GM19239 (cell line): ENCODE results near the gene RAB3D.
"Not testable (repeated sequence)": the region's sequence is repeated elsewhere in the genome, so short reads cannot be mapped to it uniquely, and the experiment has no call there.

Source experiments
- DNase-seq: peaks from one replicate; pipeline ENCODE4 v3.0.0; 2011; ENCODE audit warnings: low spot score; ENCODE audit not compliant: insufficient read length
- FAIRE-seq: peaks from 2 replicates; lab custom pipeline; 2011; peaks lifted over from hg19 to GRCh38; lab: Jason Lieb, UNC

The RAB3D gene, protein sequence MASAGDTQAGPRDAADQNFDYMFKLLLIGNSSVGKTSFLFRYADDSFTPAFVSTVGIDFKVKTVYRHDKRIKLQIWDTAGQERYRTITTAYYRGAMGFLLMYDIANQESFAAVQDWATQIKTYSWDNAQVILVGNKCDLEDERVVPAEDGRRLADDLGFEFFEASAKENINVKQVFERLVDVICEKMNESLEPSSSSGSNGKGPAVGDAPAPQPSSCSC

DNA sequence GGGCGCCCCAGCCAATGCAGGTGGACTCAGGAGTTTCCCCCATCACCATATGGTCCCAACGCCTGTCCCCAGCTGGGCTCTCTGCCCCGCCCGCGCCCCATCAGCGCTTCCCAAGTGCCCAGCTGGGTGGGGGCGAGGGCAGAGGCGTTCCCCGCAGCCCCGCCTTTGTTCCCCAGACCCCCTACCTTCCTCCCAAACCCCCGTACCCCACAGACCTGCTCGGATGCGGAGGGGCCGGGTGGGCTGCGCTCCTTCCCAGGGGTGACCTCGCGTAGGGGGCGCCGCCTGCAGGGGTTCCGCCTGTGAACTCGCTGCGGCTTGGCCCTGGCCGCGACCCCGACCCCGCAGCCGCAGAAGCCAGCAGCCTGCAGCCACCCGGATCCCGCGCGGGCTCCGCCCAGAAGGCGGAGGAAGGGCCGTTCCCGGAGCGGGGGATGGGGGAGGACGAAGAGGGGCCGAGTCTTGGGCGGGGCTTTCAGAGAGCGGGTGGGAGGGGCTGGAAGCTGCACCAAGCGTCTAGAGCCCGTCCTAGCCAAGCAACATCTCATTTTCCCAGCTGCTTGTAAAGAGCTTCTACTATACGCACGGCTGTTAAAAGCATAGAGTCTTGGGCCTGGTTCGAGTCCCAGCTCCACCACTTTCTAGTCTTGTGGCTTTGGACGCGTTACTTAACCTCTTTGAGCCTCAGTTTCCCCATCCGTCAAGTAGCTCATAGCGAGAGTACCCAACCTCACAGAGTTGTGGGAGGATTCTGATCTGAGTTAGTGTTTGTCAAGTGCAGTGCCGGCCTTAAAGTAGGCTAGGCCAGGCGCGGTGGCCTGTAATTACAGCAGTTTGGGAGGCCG, at the start of gene RAB3D:
Gene RAB3D (minus strand): TSS at position 404 of the 845 bp plus-strand sequence. CDS start 2,258 bp downstream, outside the sequence.
- FAIRE-seq = peak; percentile 90
- DNase-seq = peak; percentile 92

- DNase-seq (no peak), FAIRE-seq (no peak)
Observed at GRCh38 chr19:11387162-11388034, 47.9 kb upstream of the RAB3D start.

- no peak for DNase-seq
- no peak for FAIRE-seq
Observed at GRCh38 chr19:11384778-11385129, 45.3 kb upstream of the RAB3D start.

DNA sequence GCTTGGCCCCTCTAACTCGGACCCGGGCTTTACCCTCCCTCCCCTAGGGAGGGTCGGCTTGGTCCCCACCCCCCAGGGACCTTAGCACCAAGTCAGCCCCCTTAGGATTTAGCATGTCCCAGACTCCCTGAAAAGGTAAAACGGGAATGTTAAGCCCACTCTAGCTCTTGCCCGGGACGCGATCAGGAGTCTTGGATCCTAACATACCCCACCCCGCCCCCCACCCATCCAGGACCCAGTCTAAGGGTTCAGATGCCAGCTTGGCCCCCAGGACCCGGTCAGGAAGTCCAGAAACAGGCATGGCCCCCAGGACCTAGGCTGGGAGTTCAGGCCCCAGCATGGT, 44.2 kb upstream of the RAB3D start:
- no peak for FAIRE-seq
- DNase-seq = no peak

- no peak for FAIRE-seq
Observed at GRCh38 chr19:11382898-11383705, 43.6 kb upstream of the RAB3D start.

DNA sequence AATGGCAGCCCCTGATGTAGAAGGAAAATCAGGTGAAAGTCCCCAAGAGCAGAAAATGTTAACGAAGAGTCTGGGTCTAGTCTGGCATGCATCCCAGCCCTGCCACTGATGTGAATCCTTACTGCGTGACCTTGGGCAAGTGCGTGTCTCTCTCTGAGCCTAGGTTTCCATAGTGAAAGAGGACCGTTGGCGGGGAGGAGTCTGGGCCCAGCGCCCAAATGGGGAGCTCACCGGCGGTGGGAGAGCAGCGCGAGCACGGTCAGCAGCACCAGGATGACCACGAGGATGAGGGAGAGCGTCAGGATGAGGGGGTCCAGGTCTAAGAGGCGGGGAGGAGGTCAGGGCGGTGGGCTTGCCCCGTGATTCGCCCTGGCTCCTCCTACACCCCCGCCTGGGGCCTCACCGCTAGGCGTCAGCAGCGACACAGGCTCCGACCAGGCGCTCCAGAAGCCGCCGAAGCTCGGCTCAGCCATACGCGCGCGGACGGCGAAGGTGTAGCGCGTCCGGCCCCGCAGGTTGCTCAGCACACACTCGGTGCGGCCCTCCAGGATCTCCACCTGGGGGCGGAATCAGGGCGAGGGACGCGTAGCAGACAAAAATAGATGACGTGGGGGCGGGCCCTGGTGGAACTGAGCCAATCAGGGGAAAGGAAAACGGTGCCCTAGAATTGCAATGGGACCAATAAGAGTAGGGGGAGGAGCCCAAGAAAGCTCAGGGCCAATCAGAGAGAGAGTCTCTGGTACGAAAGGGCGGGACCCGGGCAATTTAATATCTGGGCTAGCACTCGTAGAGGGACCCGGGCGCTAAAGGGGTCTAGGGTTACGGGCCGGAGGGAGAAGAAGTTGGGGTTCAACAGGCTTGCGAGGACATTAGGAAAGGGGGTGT, 41.4 kb upstream of the RAB3D start:
- peak; percentile 97 for DNase-seq

More at GRCh38 chr19:11382898-11383705, 43.6 kb upstream of the RAB3D start:
- DNase-seq = no peak

GRCh38 chr19:11379857-11380350, 40.4 kb upstream of the RAB3D start:
- DNase-seq = no peak

More for the DNA sequence above, 41.4 kb upstream of the RAB3D start:
- FAIRE-seq = peak; percentile 92

GRCh38 chr19:11379269-11379845, 39.9 kb upstream of the RAB3D start:
- not testable (repeated sequence) for FAIRE-seq, DNase-seq

More at GRCh38 chr19:11379857-11380350, 40.4 kb upstream of the RAB3D start:
- FAIRE-seq = no peak

GRCh38 chr19:11378319-11379189, 39.1 kb upstream of the RAB3D start:
- DNase-seq (no peak), FAIRE-seq (no peak)

DNA sequence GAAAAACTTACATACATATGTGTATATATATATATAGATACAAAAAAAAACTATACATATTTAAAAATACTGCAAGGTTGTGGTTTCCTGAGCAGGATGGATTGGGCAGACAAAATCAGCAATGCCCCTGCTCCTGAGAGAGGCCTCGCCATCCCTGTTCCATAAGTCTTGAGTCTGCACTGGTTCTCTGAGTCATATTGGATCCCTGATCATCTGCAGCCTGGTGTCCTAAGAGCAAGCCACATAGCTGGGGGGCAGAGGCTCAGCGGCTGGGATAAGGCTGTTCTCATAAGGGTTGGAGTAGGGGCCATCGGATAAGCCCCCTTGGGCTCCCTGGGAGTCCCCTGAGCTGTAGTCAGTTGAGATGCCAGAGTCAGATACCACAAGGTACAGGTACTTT, 38.3 kb upstream of the RAB3D start:
- FAIRE-seq = no peak
- no peak for DNase-seq

DNA sequence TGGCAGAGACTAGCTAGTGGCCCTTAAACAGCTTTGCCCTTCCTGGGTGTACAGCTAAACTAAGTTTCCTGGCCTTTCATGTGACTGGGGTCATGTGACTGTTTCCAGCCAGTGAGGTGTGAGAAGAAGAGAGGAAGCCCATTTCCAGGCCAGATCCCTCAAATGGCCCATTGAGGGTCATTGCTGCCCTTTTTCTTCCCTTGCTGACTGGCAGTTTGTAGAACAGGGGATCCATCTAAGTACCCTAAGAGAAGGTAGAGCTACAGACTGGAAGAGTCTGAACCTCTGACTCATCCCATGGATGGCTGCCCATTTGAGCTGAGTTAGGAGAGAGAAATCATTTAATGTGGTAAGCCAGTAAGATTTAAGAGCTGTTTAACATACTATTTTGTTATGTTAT, 37.8 kb upstream of the RAB3D start:
- DNase-seq = no peak

DNA sequence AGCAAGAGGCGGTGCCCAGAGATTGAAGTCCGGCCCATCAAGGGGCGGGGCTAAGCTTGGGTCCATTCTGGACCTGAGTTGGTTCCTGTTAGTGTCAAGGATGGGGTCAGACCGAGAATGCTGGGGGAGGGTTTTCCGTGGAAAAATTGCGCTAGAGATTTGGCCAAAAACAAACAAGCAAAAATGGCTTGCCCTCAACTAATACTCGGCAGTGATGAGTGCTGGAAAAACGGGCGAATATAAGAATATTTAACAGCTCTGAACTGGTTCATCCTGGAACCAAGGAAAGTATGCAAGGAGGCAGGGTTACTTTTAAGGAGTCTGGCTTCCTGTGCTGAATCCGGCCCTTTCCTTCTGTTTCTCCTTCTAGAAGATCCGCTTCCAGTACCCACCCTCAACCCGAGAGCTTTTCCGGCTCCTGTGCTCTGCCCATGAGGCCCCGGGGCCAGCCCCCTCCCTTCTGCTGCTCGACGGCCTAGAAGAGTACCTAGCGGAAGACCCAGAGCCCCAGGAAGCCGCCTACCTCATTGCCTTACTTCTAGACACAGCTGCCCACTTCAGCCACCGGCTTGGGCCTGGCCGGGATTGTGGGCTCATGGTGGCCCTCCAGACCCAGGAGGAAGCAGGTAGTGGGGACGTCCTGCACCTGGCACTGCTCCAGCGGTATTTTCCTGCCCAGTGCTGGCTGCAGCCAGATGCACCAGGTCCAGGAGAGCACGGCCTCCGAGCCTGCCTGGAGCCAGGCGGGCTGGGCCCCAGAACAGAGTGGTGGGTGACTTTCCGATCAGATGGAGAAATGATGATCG, 35.9 kb upstream of the RAB3D start:
- DNase-seq (no peak), FAIRE-seq (no peak)

More for the DNA sequence above, 37.8 kb upstream of the RAB3D start:
- FAIRE-seq = no peak

DNA sequence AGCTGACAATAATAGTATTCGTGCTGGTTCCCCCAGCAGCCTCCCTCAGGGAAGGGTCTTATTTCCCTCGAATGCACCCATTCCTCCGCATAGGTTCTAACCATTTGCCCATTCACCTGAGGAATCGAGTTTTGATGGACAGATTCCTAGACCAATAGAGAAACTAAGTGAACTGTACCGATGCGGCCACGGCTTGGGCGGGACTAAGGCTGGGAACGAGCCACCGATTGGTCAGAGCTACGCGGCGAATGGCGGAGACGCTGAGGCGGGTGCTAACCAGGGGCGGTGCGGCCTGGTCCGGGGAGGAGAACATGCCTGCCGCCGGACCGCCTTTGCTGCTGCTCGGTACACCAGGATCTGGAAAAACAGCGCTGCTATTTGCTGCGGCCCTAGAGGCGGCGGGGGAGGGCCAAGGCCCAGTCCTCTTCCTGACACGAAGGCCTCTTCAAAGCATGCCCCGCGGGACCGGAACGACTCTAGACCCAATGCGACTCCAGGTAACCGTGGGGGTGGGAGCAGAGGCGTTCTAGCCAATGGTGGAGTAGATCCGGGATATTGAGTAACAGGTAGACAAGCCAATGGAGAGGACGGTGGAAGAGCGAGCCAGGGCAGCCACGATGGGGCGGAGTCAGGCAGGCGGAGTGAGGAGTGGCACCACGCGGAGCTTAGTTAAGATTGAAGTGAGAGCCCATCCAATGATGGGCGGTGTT, 35.1 kb upstream of the RAB3D start, which contains the start of gene SWSAP1:
Gene SWSAP1 (plus strand): TSS at position 234 of the 710 bp plus-strand sequence. CDS start 15 bp downstream, at position 249.
- peak; percentile 99 for FAIRE-seq
- DNase-seq = peak; percentile 92

DNA sequence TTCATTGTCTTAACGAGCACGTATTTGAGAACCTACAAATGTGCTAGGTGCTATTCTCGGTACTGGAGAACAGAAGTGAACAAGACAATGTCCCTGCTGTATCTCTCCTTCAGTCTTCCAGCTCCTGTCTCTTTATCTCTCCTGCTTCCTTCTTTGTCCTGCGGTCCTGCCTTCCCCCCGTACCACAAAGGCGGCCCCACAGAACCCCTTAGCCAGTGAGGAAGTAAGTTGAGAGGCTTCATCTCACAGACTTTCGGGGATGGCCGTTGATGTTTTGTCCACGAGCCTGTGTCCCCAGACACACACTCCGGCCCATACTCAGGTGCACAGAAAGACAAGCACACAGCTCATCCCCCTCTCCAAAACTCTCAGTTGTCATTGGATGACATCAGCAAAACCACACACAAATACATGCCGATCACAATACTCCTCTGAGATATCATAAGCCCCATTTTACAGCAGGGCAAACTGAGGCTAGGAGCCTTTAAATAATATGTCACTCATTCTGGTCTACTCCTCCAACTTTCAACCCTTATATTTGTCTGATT, 34.5 kb upstream of the RAB3D start:
- DNase-seq (no peak), FAIRE-seq (no peak)

DNA sequence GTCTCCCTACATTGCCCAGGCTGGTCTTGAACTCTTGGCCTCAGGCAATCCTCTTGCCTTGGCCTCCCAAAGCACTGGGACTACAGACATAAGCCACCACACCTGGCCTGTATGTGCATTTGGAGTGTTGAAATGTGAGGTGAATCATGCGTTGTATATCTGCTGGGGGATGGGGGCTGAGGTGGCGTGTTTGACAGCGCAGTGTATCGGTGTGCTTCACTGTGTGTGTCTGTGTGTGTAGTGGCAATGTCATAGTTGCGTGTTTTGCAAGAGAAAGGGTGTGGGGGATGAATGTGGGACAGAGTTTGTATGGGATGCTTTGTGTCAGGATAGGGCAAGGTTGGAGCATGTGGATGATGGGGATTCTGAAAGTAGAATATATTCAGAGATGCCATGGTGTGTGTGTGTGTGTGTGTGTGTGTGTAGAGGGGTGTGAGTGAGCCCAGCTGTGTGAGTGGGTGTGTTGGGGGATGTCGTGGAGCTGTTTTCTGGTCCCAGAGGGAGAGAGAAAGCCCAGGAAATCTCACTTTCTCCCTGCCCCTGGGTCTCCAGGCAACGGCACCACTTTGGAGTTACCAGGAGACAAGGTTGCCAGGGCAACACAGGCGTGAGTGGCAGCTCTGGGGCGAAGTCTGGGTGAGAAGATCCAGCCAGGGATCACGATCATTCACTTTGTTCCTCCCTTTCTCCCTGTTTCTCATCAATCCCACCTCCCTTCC, 33.9 kb upstream of the RAB3D start:
- no peak for FAIRE-seq
- no peak for DNase-seq
